ENCODE data around the gene PDE6B.

PDE6B gene

GRCh38 chr4:579543-580175 lies 45.7 kb upstream of the PDE6B start:
- DNase-seq (ENCODE audit: low read depth in 2 of 2): no peak
- TF ChIP-seq, protein P1, sequence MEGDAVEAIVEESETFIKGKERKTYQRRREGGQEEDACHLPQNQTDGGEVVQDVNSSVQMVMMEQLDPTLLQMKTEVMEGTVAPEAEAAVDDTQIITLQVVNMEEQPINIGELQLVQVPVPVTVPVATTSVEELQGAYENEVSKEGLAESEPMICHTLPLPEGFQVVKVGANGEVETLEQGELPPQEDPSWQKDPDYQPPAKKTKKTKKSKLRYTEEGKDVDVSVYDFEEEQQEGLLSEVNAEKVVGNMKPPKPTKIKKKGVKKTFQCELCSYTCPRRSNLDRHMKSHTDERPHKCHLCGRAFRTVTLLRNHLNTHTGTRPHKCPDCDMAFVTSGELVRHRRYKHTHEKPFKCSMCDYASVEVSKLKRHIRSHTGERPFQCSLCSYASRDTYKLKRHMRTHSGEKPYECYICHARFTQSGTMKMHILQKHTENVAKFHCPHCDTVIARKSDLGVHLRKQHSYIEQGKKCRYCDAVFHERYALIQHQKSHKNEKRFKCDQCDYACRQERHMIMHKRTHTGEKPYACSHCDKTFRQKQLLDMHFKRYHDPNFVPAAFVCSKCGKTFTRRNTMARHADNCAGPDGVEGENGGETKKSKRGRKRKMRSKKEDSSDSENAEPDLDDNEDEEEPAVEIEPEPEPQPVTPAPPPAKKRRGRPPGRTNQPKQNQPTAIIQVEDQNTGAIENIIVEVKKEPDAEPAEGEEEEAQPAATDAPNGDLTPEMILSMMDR (IDR thresholded peaks at IDR 0.05; ENCODE audit: low read depth, low read length): no peak
- H3K4me3 ChIP-seq (replicated peaks in 1 of 2; ENCODE audit: low read depth in 2 of 2, low read length in 2 of 2): no peak overlapping the region

- TF ChIP-seq, protein P1 (IDR thresholded peaks at IDR 0.05; ENCODE audit: low read depth, low read length): no peak
- no peak for DNase-seq (ENCODE audit: low read depth in 2 of 2)
- H3K4me3 ChIP-seq (replicated peaks in 1 of 2; ENCODE audit: low read depth in 2 of 2, low read length in 2 of 2): no peak overlapping the region
Measured at GRCh38 chr4:581181-581580, 44.2 kb upstream of the PDE6B start.

GRCh38 chr4:581753-582361 lies 43.5 kb upstream of the PDE6B start:
- no peak for DNase-seq (ENCODE audit: low read depth in 2 of 2)
- no peak overlapping the region for H3K4me3 ChIP-seq (replicated peaks in 1 of 2; ENCODE audit: low read depth in 2 of 2, low read length in 2 of 2)
- TF ChIP-seq, protein P1 (IDR thresholded peaks at IDR 0.05; ENCODE audit: low read depth, low read length): no peak

- no peak overlapping the region for H3K4me3 ChIP-seq (replicated peaks in 1 of 2; ENCODE audit: low read depth in 2 of 2, low read length in 2 of 2)
- TF ChIP-seq, protein P1 (IDR thresholded peaks at IDR 0.05; ENCODE audit: low read depth, low read length): no peak
- DNase-seq (ENCODE audit: low read depth in 2 of 2): no peak
Measured at GRCh38 chr4:583820-584219, 41.6 kb upstream of the PDE6B start.

DNA sequence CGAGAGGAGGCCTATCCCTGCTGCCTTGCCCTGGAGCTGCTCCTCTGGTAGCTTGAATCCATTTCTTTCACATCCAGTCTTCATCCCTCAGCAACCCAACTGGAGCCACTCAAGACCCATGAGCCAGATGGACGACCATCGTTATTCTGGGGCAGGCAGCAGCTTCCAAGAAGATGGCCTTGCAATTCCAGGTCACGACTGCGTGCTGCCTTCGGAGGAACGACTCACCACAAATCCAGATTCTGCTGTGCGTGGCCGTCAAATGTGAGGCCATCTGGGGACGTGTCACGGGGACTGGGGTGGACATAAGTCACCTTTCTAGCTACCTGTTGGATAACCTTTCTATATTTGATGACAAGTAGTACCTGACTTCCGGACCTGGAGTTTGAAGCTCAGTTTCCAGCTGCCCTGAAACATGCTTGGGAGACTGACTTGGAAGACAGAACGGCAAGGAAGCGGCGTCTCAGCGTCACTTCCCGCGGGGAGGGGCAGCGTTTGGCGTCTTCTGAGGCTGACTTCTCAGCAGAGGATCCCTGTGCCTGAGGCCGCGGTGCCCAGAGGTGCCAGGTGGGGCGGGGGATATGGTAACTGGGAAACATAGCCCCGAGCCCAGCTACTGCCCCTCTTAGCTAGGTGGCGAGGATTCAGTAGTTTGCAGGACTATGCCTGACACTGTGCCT lies 37.6 kb upstream of the PDE6B start:
- DNase-seq (ENCODE audit: low read depth in 2 of 2): no peak
- TF ChIP-seq, protein P1 (IDR thresholded peaks at IDR 0.05; ENCODE audit: low read depth, low read length): no peak
- no peak overlapping the region for H3K4me3 ChIP-seq (replicated peaks in 1 of 2; ENCODE audit: low read depth in 2 of 2, low read length in 2 of 2)

GRCh38 chr4:588351-588849 lies 37.0 kb upstream of the PDE6B start:
- no peak overlapping the region for H3K4me3 ChIP-seq (replicated peaks in 1 of 2; ENCODE audit: low read depth in 2 of 2, low read length in 2 of 2)
- no peak for DNase-seq (ENCODE audit: low read depth in 2 of 2)
- TF ChIP-seq, protein P1 (IDR thresholded peaks at IDR 0.05; ENCODE audit: low read depth, low read length): no peak

Measured in cardiac fibroblast (primary cell).